ENCODE results near the gene IMPA2.

The IMPA2 gene

DNA sequence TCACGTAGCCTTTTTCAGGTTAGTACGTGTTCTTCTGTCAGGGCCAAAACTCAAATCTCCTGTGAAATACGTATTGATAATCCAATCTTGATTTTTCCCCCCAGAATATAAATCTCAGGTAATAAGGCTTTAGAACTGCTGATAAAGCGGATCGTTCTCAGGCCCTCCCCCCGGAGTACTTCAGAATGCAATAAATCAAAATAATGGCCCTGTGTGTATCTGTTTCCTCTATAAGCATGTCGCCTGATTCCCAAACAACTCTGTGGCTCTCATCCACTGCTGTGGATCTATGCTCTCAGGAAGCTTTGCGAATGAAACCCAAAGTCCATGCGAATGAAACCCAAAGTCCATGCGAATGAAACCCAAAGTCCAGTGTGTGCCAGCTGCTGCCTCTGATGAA is 49.4 kb downstream of the IMPA2 start (continued):
- TF ChIP-seq, protein P1, sequence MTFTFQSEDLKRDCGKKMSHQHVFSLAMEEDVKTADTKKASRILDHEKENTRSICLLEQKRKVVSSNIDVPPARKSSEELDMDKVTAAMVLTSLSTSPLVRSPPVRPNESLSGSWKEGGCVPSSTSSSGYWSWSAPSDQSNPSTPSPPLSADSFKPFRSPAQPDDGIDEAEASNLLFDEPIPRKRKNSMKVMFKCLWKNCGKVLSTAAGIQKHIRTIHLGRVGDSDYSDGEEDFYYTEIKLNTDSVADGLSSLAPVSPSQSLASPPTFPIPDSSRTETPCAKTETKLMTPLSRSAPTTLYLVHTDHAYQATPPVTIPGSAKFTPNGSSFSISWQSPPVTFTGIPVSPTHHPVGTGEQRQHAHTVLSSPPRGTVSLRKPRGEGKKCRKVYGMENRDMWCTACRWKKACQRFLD (tag by site-specific recombination; IDR thresholded peaks at IDR 0.05), result no peak

DNA sequence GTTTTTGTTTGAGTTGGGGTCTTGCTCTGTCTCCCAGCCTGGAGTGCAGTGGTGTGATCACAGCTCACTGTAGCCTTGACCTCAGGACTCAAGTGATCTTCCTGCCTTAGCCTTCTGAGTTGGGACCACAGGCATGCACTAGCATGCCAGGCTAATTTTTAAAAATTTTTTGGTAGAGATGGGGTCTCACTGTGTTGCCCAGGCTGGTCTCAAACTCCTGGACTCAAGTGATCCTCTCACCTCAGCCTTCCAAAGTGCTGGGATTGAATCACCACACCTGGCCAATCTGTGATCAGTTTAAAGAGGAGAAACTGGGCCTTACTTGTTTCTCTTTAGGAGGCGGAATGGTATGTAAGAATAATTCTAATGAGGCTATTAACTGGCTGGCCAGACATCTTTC is 49.9 kb downstream of the IMPA2 start:
- CTCF ChIA-PET, result interaction anchor here (0.9 to 3.3 kb wide), 6 partner anchors 8 to 298 kb away, joined by 3 to 22 read pairs (median 4); no protein-coding TSS in a partner anchor
- peaks cover 4 to 7% of the 10 kb centered on the region in 2 experiments; a peak in 2 of 3 replicates for H3K36me3 ChIP-seq (ENCODE audit: control insufficient read depth in 2 of 2, insufficient read depth in 1 of 2, low read length in 2 of 2)
- no peaks in the 10 kb centered on the region for H3K9me3 ChIP-seq (ENCODE audit: control insufficient read depth, insufficient read depth, low read depth, low read length)
- no peaks in the 10 kb centered on the region for H3K4me1 ChIP-seq (ENCODE audit: control insufficient read depth, insufficient read depth, low read length)
- no peak overlapping the region for H3K27ac ChIP-seq (ENCODE audit: extremely low read depth, low read depth, low read length)
- no peak overlapping the region for H3K4me3 ChIP-seq (ENCODE audit: low read depth, low read length)
- POLR2A ChIA-PET, result no interaction called here
- TF ChIP-seq ZNF529 (tag by site-specific recombination; IDR thresholded peaks at IDR 0.05; ENCODE audit: insufficient replicate concordance), result no peak
- TF ChIP-seq ZNF658 (tag by site-specific recombination; IDR thresholded peaks at IDR 0.05), result no peak
- no peak for TF ChIP-seq BCL11B (tag by site-specific recombination; IDR thresholded peaks at IDR 0.05; ENCODE audit: low read depth)
- no peak for TF ChIP-seq ZSCAN30 (tag by site-specific recombination; IDR thresholded peaks at IDR 0.05)
- TF ChIP-seq, protein P2, sequence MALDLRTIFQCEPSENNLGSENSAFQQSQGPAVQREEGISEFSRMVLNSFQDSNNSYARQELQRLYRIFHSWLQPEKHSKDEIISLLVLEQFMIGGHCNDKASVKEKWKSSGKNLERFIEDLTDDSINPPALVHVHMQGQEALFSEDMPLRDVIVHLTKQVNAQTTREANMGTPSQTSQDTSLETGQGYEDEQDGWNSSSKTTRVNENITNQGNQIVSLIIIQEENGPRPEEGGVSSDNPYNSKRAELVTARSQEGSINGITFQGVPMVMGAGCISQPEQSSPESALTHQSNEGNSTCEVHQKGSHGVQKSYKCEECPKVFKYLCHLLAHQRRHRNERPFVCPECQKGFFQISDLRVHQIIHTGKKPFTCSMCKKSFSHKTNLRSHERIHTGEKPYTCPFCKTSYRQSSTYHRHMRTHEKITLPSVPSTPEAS (tag by site-specific recombination; IDR thresholded peaks at IDR 0.05), result no peak
- no peak for TF ChIP-seq ZNF146 (tag by site-specific recombination; IDR thresholded peaks at IDR 0.05)
- no peak for TF ChIP-seq ZNF530 (tag by site-specific recombination; IDR thresholded peaks at IDR 0.05; ENCODE audit: low read depth)
- no peak for TF ChIP-seq ZNF416 (tag by site-specific recombination; IDR thresholded peaks at IDR 0.05)
- no peak for TF ChIP-seq IKZF3 (tag by site-specific recombination; IDR thresholded peaks at IDR 0.05)
- TF ChIP-seq ZNF335 (tag by site-specific recombination; conservative IDR thresholded peaks at IDR 0.05), result no peak
- no peak for TF ChIP-seq ZNF302 (tag by site-specific recombination; IDR thresholded peaks at IDR 0.05; ENCODE audit: low read depth)
- TF ChIP-seq, protein P3, sequence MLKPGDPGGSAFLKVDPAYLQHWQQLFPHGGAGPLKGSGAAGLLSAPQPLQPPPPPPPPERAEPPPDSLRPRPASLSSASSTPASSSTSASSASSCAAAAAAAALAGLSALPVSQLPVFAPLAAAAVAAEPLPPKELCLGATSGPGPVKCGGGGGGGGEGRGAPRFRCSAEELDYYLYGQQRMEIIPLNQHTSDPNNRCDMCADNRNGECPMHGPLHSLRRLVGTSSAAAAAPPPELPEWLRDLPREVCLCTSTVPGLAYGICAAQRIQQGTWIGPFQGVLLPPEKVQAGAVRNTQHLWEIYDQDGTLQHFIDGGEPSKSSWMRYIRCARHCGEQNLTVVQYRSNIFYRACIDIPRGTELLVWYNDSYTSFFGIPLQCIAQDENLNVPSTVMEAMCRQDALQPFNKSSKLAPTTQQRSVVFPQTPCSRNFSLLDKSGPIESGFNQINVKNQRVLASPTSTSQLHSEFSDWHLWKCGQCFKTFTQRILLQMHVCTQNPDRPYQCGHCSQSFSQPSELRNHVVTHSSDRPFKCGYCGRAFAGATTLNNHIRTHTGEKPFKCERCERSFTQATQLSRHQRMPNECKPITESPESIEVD (tag by site-specific recombination; IDR thresholded peaks at IDR 0.05), result no peak
- no peak for TF ChIP-seq ZNF677 (tag by site-specific recombination; IDR thresholded peaks at IDR 0.05)
- TF ChIP-seq BCL11A (tag by site-specific recombination; IDR thresholded peaks at IDR 0.05; ENCODE audit: low read depth), result no peak
- no peak for TF ChIP-seq GFI1B (tag by site-specific recombination; IDR thresholded peaks at IDR 0.05)

DNA sequence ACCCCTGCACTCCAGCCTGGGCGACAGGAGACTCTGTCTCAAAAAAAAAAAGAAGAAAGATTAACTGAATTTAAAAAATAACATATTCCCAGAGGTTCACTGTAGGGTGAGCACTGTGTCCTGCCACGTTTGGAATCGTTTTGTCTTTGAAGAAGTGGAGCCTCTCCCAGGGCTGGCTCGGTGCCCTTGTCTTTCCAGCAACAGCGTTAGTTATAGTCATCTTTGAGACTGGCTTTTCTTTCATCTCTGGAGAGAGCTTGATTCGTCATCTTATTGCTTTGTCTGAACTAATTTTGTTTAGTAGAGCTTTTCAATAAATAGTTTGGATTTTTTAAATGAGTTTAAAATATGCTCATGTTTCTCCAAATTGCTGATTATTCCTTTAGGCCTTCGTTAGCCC is 50.5 kb downstream of the IMPA2 start:
- H3K36me3 ChIP-seq (ENCODE audit: control insufficient read depth in 2 of 2, insufficient read depth in 1 of 2, low read length in 2 of 2), result peaks cover 4 to 7% of the 10 kb centered on the region in 2 experiments; a peak in 2 of 3 replicates
- CTCF ChIA-PET, result interaction anchor here (0.6 to 1.6 kb wide), 4 partner anchors 24 to 346 kb away, joined by 3 to 5 read pairs (median 4); no protein-coding TSS in a partner anchor
- H3K9me3 ChIP-seq (ENCODE audit: control insufficient read depth, insufficient read depth, low read depth, low read length), result no peaks in the 10 kb centered on the region
- H3K27ac ChIP-seq (ENCODE audit: extremely low read depth, low read depth, low read length), result no peak overlapping the region
- POLR2A ChIA-PET, result no interaction called here
- no peaks in the 10 kb centered on the region for H3K4me1 ChIP-seq (ENCODE audit: control insufficient read depth, insufficient read depth, low read length)
- H3K4me3 ChIP-seq (ENCODE audit: low read depth, low read length), result no peak overlapping the region
- TF ChIP-seq ZNF37A (tag by site-specific recombination; IDR thresholded peaks at IDR 0.05) (no peak), ZNF654 (tag by site-specific recombination; IDR thresholded peaks at IDR 0.05; ENCODE audit: low read depth) (no peak), ZNF157 (tag by site-specific recombination; IDR thresholded peaks at IDR 0.05) (no peak), ZNF169 (tag by site-specific recombination; IDR thresholded peaks at IDR 0.05) (no peak), ZNF138 (tag by site-specific recombination; IDR thresholded peaks at IDR 0.05; ENCODE audit: borderline replicate concordance) (no peak)
- TF ChIP-seq, protein P4, sequence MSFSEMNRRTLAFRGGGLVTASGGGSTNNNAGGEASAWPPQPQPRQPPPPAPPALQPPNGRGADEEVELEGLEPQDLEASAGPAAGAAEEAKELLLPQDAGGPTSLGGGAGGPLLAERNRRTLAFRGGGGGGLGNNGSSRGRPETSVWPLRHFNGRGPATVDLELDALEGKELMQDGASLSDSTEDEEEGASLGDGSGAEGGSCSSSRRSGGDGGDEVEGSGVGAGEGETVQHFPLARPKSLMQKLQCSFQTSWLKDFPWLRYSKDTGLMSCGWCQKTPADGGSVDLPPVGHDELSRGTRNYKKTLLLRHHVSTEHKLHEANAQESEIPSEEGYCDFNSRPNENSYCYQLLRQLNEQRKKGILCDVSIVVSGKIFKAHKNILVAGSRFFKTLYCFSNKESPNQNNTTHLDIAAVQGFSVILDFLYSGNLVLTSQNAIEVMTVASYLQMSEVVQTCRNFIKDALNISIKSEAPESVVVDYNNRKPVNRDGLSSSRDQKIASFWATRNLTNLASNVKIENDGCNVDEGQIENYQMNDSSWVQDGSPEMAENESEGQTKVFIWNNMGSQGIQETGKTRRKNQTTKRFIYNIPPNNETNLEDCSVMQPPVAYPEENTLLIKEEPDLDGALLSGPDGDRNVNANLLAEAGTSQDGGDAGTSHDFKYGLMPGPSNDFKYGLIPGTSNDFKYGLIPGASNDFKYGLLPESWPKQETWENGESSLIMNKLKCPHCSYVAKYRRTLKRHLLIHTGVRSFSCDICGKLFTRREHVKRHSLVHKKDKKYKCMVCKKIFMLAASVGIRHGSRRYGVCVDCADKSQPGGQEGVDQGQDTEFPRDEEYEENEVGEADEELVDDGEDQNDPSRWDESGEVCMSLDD (tag by site-specific recombination; IDR thresholded peaks at IDR 0.05), result no peak
- TF ChIP-seq, protein P5, sequence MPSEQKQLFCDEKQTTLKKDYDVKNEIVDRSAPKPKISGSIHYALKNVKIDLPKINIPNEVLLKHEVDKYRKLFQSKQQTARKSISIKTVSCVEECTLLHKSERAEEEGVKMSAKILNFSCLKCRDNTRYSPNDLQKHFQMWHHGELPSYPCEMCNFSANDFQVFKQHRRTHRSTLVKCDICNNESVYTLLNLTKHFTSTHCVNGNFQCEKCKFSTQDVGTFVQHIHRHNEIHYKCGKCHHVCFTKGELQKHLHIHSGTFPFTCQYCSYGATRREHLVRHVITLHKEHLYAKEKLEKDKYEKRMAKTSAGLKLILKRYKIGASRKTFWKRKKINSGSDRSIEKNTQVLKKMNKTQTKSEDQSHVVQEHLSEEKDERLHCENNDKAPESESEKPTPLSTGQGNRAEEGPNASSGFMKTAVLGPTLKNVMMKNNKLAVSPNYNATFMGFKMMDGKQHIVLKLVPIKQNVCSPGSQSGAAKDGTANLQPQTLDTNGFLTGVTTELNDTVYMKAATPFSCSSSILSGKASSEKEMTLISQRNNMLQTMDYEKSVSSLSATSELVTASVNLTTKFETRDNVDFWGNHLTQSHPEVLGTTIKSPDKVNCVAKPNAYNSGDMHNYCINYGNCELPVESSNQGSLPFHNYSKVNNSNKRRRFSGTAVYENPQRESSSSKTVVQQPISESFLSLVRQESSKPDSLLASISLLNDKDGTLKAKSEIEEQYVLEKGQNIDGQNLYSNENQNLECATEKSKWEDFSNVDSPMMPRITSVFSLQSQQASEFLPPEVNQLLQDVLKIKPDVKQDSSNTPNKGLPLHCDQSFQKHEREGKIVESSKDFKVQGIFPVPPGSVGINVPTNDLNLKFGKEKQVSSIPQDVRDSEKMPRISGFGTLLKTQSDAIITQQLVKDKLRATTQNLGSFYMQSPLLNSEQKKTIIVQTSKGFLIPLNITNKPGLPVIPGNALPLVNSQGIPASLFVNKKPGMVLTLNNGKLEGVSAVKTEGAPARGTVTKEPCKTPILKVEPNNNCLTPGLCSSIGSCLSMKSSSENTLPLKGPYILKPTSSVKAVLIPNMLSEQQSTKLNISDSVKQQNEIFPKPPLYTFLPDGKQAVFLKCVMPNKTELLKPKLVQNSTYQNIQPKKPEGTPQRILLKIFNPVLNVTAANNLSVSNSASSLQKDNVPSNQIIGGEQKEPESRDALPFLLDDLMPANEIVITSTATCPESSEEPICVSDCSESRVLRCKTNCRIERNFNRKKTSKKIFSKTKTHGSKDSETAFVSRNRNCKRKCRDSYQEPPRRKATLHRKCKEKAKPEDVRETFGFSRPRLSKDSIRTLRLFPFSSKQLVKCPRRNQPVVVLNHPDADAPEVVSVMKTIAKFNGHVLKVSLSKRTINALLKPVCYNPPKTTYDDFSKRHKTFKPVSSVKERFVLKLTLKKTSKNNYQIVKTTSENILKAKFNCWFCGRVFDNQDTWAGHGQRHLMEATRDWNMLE (tag by site-specific recombination; conservative IDR thresholded peaks at IDR 0.05; ENCODE audit: low read depth), result no peak

Data from HEK293 (cell line).